Stimulated activated CD8-positive, alpha-beta memory T cell treated with anti-CD3 and anti-CD28 coated beads, Interleukin-4, amount 100 ng/mL, for 4 hours (primary cell): ENCODE data around the gene OSBPL2.

Experiments used
- DNase-seq, 2 donors: peaks; one replicate each; pipeline ENCODE4 v3.0.0-alpha.2; 2020; ENCODE audit warnings: low read depth in 2 of 2, low spot score in 1 of 2

Gene OSBPL2

DNA sequence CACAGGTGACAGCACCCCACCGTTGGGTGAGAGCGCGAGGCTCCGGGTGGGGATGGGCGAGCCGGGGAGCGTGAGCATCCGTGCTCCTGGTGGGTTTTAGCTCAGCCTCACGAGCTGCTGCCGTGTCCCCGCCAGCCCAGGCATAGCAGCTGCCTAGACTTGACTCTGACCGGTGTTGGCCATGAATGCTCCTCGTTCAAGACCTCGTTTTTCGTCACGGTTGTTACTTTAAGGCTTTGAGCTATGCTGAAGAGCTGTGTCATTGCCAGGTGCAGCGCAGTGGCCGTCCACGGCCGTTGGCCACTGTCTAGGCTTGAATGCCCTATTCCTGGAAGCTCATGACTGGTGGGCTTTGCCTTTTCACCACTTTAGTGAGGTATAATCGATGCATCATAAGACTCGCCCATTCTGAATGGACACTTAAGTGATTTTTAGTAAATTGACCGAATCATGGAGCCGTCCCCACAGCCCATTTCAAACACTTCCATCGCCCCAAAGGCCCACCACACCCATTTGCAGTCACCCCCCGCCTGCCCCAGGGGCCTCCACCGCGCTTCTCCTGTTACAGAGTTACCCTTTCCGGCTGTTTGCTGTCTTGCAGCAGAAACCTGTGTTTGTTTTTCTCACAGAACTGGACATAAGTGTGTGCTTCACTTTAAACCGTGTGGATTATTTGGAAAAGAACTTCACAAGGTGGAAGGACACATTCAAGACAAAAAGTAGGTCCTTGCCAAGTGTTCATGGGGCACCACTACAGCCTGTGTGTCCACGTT is 43.0 kb downstream of the OSBPL2 start:
- no peak for DNase-seq

DNA sequence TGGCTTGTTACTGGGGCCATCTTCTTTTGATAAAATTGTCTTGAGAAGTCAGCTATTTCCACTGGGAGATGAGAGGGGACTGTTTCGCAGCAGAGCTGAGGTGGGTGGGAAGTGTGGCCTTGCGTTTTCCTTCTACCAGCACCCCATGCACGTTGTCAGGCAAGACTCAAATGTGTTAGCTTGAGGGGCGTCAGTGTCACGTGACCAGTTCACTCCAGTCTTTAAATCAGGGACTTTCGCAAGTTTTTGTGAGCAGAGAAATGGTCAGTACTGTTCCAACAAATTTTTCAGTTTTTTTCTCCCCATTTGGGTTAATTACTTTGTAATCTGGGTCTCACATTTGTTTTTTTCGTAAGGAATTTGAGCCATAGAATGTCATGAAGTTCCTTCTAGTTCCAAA is 43.8 kb downstream of the OSBPL2 start:
- DNase-seq = no peak

DNA sequence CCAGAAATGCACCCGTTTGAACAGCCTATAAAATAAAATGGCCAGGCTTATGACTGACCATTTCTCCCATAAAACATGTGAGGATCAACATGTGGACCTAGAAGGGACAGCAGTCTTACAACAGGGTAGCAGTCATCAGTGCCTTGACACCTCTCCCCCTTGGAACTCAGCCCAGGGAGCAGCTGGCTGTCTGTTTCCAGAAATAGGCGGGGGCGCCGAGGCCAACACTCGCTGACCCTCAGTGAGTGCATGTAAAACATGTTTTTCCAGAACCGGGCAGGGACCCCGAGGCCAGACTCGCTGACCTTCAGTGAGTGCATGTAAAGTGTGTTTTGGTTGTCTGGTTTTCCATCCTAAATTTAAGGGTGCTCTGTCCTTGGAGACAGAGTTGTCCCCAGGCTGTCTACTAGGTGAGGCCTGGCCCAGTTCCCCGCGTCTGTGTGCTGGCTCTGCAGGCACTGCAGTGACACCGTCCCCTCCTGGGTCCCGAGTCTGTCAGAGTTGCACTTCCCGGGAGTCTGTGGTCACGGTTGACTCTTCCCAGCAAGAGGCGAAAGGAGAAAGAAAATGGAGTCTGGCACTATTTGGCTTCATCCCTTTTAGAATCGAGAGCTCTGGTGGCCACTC is 44.7 kb downstream of the OSBPL2 start:
- no peak for DNase-seq

DNA sequence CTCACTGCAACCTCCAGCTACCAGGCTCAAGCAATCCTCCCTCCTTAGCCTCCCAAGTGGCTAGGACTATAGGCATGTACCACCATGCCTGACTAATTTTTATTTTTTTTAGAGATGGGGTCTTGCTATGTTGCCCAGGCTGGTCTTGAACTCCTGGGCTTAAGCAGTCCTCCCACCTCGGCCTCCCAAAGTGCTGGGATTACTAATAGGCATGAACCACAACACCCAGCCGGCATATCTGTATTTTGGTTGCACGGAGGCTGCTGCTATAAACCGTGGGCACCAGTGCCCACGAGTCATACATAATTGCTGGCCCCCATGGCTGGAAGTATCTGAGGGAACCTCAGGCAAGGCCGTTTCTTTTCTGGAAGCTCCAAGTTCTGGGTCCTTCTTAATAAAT is 46.1 kb downstream of the OSBPL2 start:
- DNase-seq = no peak

DNA sequence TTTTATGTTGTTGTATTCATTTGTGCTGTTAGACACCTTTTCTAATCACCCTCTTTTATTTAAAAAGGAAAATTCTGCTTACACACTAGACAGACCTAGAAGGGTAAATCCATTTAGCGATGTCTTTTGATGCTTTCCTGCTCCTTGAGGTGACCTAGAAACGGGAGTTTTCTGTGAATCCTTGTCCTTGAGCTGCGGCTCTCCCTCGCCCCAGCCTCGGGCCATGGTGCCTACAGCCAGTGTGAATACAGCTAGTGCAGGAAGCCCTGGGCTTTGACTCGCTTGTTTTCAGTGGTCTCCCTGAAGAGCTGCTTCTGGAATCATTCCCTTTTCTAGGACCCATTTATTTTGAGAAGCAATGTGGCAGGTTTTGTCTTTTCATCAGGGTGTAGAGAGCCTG is 46.8 kb downstream of the OSBPL2 start:
- no peak for DNase-seq

DNA sequence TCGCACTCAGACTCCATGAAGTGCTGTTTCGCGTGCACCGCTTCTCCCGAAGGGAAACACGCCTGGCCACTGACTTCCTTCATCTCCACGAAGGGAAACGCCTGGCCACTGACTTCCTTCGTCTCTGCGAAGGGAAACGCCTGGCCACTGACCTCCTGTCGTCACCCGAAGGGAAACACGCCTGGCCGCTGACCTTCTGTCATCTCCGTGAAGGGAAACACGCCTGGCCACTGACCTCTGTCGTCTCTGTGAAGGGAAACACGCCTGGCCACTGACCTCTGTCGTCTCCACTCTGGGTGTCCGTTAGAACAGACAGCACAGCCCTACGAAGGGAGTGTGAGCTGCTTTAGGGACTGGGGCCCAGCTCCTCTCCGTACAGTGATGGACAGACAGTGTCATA is 47.4 kb downstream of the OSBPL2 start:
- DNase-seq = no peak

DNA sequence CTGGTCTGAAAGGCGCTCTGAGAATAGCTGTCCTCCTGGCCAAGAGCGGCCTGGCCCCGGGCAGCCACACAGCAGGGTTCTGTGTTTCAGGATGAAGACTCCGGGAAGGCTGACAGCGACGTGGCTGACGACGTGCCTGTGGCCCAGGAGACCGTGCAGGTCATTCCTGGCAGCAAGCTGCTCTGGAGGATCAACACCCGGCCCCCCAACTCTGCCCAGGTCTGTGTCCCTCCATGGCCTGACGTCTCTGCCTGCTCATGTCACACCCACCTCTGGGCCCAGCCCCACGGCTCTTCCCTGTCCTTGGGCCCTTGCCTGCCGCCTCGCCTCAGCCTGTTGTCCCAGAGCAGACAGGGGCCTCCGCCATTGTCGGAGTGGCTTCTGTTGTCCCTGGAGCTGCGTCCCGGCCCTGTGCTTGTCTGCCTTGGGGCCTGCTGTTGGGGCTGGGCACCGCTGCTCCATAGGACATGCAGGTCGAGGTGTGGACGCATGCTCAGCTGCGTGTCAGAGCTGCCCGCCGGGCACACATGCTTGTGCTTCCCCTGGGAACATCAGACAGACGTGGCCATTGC is 48.3 kb downstream of the OSBPL2 start:
- no peak for DNase-seq

DNA sequence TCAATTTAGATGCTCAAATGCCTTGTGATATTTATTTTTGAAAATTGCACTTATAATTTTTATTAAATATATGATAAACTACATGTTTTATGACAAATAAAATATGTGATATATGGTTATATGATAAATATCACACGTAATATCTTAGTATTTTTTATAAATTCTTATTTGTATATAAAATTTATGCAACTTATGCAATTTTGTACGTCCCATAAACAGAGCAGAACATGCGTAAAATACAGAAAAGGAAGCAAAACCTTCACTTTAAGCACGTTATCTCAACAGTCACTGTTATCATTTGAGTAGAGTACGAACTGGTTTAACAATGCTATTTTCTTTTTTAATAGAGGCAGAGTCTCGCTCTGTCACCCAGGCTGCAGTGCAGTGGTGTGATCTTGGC is 48.8 kb downstream of the OSBPL2 start:
- no peak for DNase-seq

DNA sequence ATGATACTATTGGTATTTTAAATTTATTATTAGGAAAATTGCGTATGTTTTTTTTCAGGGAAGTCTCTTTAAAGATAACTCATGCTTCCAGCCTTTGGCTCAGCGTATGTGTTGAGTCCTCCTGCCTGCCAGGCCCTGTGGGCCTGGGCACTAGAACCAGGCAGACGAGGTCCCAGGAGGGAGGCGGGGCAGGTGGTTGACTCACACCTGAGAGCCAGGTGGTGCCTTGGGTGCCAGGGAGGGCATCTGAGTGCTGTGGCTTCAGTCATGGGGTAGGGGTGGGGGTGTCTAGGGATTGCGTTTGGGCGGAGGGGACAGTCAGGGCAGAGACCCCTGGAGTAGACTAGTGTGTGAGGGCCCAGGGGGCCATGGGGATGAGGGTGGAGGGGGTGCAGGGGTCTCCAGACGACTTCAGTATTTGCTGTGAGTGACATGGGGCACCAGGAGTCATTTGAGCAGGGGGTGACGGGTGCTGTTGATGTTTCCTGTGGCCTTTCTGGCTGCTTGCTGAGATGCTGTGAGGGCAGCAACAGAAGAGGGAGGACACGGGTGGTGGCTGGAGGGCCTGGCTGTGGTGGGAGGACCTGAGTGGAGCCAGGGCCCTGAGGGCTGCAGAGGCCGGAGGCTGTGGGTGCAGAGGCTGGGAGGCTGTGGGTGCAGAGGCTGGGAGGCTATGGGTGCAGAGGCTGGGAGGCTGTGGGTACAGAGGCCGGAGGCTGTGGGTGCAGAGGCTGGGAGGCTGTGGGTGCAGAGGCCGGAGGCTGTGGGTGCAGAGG is 49.6 kb downstream of the OSBPL2 start:
- DNase-seq = no peak

DNA sequence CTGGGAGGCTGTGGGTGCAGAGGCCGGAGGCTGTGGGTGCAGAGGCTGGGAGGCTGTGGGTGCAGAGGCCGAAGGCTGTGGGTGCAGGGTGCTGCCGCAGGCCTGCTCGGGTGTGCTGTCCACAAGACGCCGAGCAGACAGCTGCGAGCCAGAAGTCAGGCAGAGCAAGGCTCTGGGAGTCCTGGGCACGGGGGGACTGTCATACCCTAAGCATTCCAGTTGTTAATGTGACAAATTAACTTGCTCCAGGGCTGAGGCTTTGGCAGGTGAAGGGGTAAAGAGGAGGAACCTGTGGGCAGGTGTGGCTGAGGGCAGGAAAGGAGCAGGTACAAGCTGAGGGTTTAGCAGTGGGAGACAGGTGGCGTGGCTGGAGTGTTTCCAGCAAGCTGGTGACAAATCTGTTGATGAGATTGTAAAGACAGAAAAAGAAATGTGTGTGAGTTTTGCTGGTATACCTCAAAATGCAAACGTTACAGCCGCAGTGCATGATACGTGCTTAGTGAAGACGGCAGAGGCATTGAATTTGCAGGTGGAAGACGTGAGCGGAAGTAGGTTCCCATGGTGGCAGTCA is 50.3 kb downstream of the OSBPL2 start:
- DNase-seq = no peak

DNA sequence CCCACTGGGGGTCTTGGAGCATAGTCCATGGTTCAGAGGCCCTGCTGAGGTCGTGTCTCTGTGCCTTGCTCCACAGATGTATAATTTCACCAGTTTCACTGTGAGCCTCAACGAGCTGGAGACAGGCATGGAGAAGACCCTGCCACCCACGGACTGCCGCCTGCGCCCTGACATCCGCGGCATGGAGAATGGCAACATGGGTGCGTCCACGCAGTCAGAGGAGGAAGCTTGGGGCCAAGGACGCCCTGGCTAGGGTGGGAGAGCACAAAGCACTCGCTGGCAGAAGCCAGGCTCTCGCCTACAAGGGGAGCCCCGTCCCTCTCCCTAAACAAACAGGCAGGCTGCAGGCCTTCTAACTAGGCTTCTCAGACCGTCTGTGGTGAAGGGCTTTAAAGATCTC is 50.8 kb downstream of the OSBPL2 start:
- no peak for DNase-seq

DNA sequence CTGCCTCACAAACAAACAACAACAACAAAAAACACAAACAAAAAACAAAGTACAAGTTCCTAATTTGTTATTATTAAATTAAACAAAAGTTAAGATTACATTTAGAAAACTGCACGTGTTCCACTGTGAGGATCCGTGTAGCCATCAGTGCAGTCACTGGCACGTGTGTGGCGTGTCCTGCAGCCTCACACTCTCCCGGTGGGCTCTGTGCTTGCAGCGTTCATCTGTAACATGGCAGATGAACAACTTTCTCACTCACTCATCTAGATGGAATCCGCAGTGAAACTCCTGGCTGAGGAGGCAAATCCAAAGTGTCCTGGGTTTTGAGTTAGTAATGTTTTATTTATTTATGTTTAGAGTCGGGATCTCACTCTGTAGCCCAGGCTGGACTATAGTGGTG is 51.6 kb downstream of the OSBPL2 start:
- no peak for DNase-seq

DNA sequence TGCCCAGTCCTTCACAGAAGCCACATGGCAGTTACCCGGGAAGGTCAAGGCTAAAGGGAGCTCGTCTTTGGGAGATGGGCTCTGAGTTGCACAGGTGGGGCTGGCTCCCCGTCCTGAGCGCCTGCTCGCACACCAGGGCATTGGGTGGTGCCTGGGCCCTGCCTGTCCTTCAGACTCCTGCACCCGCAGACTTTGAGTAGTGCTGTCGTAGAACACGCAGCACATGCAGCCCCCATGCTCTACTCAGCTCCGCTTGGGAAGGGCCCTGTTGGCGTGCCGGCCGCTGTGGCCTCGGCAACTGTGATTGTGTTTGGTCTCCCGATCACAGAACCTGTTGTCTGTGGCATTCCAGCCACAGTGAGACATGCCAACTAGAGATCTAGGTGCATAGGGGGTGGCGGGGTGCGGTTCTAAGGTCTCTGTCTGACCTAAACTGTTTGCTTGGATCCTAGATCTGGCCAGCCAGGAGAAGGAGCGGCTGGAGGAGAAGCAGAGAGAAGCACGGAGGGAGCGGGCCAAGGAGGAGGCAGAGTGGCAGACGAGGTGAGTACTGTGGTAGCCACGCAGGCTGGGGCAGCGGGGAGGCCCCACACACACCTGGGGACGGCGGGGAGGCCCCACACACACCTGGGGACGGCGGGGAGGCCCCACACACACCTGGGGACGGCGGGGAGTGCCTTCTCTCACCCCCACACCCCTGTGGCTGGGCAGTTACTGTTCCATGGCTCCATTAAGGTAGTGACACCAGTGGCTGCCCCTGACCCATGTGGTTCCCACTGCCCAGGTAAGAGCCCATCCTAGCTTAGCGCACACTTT is 53.1 kb downstream of the OSBPL2 start:
- no peak for DNase-seq

DNA sequence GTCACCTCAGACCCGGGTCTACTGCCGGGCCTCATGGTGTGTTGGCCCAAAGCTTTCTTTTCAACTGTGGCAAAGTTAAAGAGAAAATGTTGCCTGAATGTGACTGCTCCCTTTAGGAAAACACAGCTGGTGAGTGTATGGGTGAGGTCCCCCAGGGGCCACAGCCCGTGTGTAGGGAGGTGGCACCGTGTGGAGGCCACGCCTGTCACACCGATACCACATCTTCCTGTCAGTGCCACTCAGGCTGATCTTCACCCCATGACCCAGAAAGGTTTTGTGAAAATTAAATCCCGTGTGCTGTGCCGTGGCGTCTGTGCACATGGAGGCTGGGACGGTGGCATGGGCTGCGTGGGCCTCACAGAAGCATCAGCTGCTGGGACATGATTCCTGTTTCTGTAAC is 53.8 kb downstream of the OSBPL2 start:
- no peak for DNase-seq

DNA sequence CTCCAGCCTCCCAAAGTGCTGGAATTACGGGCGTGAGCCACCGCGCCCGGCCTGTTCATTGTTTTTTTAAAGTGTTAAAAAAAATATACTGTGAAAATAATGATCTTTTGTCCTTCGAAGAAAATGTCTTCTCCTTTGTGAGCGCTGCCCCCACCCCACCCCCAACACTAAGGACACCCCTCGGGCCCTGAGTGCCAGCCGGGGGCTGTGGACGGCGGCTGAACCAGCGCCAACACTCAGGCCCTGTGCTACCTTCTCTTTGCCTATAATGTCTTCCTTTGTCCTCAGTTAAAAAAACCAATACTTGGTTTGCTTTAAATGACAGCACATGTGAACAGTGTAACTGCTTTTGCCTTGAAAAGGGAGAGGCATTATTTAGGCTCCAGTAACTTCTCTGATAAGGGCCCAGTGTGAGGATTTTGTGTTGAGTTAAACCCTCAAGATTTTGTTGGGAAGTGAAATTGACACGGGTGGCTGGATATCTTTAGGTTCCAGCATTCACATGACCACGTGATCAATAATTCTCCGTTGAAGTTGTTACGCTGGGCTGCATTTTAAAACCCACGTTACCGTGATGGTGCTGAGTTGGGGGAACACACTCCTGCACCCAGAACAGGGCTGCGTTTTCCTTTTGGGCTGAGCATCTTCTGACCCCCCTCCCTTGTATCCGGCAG is 54.9 kb downstream of the OSBPL2 start:
- no peak for DNase-seq

DNA sequence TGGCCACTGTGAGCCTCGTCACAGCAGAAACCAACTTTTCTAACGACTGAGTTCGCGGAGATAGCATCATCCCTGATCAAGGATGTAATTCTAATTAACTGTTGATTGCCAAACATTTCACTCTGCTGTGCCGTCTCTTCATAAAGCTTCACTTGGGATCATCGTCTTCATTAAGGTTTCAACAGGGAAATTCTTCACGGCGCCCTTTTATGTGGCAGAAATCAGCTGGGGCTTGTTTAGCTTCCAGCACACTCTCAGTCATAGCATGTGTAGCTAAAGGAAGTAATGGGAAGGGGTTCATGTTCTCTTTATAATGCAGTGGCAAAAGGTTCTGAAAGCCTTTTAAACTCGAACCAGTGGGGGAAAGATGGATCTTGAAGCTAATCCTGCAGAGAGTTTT is 55.6 kb downstream of the OSBPL2 start:
- no peak for DNase-seq

DNA sequence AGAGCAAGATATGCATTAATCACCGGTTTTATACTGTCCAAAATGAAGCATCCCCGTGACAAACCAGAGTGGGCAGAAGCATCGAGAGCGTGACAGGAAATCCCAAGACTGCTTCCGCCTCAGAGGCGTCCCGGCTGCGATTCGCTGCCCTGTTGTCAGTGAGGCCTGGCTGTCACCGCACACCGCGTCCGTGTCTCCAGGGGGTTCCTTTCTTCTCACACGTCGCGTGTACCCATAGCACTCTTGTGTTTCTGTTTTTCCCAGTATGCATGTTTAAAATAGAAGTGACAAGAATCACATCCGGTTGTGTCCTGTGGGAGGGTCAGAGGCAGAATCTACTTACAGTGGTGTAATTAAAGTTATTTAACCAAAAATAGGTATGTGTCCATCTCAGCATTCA is 56.2 kb downstream of the OSBPL2 start:
- no peak for DNase-seq

DNA sequence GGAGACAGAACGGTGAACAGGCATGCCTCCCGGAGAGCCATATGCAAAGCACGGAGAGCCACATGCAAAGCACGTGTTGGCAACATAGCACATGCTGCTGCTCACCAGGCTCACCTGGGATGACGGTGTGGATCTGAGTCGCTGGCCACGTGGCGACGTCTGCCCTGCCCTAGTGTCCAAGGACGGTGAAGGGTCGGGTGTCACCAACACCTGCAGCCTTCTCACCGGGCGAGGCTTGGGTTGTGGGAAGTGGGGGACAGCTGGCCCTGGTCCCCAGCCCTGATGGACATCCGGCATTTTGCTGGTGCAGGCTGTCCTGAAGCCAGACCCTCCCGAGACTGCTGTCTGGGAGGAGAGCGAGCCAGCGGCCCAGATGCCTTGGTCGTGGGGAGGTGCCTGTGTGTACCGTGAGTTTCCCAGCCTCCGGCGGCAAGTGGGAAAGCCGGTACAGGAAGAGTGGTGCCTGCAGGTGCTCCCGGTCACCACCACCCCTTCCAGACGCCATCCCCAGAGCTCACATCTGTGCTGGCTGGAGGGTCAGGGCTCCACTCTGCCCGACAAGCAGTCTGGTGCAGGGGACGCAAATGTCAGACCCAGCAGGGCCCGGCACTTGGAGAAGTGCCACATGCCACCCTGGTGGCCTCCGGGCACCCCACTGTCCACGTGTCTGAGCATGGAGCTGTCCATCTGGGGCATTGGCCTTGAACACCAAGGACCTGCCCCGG is 58.6 kb downstream of the OSBPL2 start:
- no peak for DNase-seq

DNA sequence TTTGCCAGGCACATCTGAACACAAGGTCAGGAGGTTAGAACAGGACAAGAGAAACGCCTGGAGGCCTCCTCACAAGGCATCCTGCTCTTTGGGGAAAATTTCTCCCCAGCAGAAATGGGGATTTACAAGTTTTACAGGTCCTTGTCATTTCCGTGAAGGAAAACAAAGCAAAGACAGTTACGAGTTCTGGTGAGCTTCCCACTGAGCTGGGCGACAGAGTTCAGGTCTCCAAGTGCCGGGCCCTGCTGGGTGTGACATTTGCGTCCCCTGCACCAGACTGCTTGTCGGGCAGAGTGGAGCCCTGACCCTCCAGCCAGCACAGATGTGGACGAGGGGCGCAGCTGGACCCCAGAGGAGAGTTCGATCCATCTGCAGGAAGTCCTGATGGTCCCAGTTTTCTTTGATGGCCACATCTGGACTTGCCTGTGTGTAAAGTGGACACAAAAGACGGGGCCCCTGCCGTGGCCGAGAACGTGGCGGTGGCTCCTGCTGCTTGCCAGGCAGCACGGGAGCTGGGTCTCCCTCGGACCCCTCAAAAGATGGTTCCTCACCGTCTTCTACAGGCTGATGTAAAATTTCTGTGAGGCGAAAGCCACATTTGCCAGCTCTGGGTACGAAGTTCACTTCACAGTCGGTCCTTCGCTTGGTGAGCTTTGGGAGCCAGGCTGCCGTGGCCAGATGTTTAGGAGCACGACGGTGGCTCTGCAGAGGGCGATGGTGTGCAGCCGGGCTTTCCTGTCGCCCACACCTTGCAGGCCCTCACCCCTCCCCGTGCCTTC is 59.3 kb downstream of the OSBPL2 start:
- no peak for DNase-seq
